HEK293T (cell line): ENCODE measurements around the gene SNAP23.

Experiments used
- CTCF ChIA-PET: fragments of 350-600 bp; formaldehyde crosslinking; extraction: SDS; loops from one replicate; lab custom pipeline; 2021; ENCODE audit warnings: antibody characterized with exemption, inconsistent platforms; lab: Yijun Ruan, JAX
- POLR2A ChIA-PET: fragments of 350-600 bp; formaldehyde crosslinking; extraction: SDS; loops from one replicate; lab custom pipeline; 2020; ENCODE audit warnings: antibody characterized with exemption, inconsistent platforms; lab: Yijun Ruan, JAX
- DNase-seq: peaks from one replicate; pipeline ENCODE4 v3.0.0; 2012; ENCODE audit warnings: mixed read lengths; ENCODE audit errors: extremely low spot score
- ARNT ChIP-seq: fragments of 450-650 bp; IDR thresholded peaks from 2 replicates; pipeline ENCODE4 v1.6.1; 2017; ENCODE audit warnings: mild to moderate bottlenecking
- BHLHE40 ChIP-seq: fragments of 450-650 bp; IDR thresholded peaks from 2 replicates; pipeline ENCODE4 v1.6.1; 2016; ENCODE audit warnings: mild to moderate bottlenecking, moderate library complexity, borderline replicate concordance
- CTBP1 ChIP-seq: fragments of 450-650 bp; IDR thresholded peaks from 2 replicates; pipeline ENCODE4 v1.6.1; 2016; ENCODE audit warnings: borderline replicate concordance
- ELF4 ChIP-seq: fragments of 450-650 bp; IDR thresholded peaks from 2 replicates; pipeline ENCODE4 v1.6.1; 2017; ENCODE audit warnings: antibody characterized with exemption
- FOXA1 ChIP-seq: fragments of 450-650 bp; IDR thresholded peaks from 2 replicates; pipeline ENCODE4 v1.6.1; 2016; ENCODE audit warnings: mild to moderate bottlenecking
- FOXK2 ChIP-seq: fragments of 450-650 bp; IDR thresholded peaks from 2 replicates; pipeline ENCODE4 v1.6.1; 2016; ENCODE audit warnings: mild to moderate bottlenecking
- FOXM1 ChIP-seq: fragments of 450-650 bp; IDR thresholded peaks from 2 replicates; pipeline ENCODE4 v1.6.1; 2017; ENCODE audit warnings: mild to moderate bottlenecking, borderline replicate concordance
- HDGF ChIP-seq: fragments of 450-650 bp; IDR thresholded peaks from 2 replicates; pipeline ENCODE4 v1.6.1; 2017; ENCODE audit warnings: antibody characterized with exemption, borderline replicate concordance
- L3MBTL2 ChIP-seq: fragments of 450-650 bp; conservative IDR thresholded peaks from 2 replicates; pipeline ENCODE4 v1.6.1; 2016; ENCODE audit warnings: mild to moderate bottlenecking
- LEF1 ChIP-seq: fragments of 450-650 bp; IDR thresholded peaks from 2 replicates; pipeline ENCODE4 v1.6.1; 2017; ENCODE audit warnings: mild to moderate bottlenecking, borderline replicate concordance
- NFRKB ChIP-seq: fragments of 450-650 bp; IDR thresholded peaks from 2 replicates; pipeline ENCODE4 v1.6.1; 2016; ENCODE audit warnings: mild to moderate bottlenecking, moderate library complexity
- PKNOX1 ChIP-seq: fragments of 450-650 bp; IDR thresholded peaks from 2 replicates; pipeline ENCODE4 v1.6.1; 2016
- SP1 ChIP-seq: fragments of 450-650 bp; IDR thresholded peaks from 2 replicates; pipeline ENCODE4 v1.6.1; 2017
- SUZ12 ChIP-seq: fragments of 450-650 bp; IDR thresholded peaks from 2 replicates; pipeline ENCODE4 v1.6.1; 2016; ENCODE audit warnings: mild to moderate bottlenecking
- TARDBP ChIP-seq: fragments of 450-650 bp; IDR thresholded peaks from 2 replicates; pipeline ENCODE4 v1.6.1; 2016
- ZNF384 ChIP-seq: fragments of 450-650 bp; IDR thresholded peaks from 2 replicates; pipeline ENCODE4 v1.6.1; 2016

SNAP23 gene

DNA sequence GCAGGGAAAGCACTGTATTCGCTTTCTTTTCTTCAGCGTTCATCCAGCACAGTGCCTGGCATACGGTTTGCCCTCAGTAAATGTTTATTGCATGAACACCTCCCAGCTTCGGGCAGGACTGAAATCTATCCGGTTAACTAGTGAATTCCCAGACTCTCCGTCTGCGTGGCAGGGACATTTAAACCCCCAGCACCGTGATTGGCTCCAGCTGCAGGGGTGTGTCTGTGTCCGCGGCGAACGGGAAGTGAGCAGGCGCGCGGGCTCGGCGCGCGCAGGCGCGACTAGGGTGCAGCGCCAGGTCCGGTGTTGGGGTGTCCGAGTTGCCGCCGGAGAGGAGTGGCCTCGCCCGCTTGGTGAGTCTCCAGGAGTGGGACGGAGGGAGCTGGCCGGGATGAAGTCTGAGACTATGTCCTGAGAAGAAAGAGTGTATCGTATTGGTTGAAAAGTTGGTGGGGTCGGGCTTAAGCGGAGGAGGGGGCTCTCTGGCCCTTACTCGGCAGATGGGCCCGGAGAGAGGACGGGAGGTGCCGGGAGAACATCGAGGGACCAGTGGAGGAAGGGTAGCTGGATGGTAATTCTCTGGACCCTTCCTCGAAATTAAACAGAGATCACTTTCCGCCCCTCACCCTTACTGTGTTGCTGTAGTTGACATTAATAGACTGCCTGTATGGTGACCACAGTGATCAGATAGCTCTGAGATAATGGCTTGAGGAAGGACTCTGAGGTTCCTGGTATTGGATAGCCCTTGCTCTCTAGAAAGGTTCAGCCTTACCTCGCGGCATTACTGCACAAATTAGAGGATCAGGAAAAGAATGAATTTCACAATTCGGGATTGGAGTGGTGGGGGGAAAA is at the start of gene SNAP23:
SNAP23 (plus strand) TSS at position 274 of the 852 bp plus-strand sequence. CDS start 16,213 bp downstream, outside the sequence.
- ChIA-PET CTCF (no interaction called here), POLR2A (interaction anchor here (0.7 to 2.0 kb wide), 6 partner anchors 9 to 86 kb away, joined by 3 to 11 read pairs (median 4); partner anchors contain the start of genes HAUS2 and LRRC57)
- DNase-seq, result peak; percentile 80
- TF ChIP-seq SP1, result no peak
- peak; percentile 38; the same call in 1 of the 2 replicates for TF ChIP-seq L3MBTL2

DNA sequence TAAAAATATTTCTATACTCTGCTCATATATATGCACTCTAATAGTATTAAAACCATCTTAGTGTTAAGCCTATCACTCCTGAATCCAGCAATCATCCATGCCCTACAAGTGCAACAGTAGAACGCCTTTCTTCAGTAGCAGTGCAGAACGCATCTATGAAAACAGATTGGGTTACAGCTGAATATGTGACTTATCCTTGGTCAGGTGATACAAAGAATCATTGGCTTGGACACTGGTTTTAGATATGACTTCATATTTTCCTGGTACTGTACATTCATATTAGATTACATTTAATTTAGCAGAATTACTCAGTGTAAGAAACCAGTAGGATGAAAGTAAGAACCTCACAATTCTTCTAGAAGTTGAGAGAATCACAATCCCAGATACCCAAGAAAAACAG is 47.8 kb upstream of the SNAP23 start:
- POLR2A ChIA-PET, result no interaction called here
- no peak for DNase-seq
- TF ChIP-seq CTBP1 (no peak), NFRKB (no peak), TARDBP (no peak), L3MBTL2 (no peak), ARNT (no peak)
- CTCF ChIA-PET, result no interaction called here

GRCh38 chr15:42448281-42448680 is 47.2 kb upstream of the SNAP23 start:
- ChIA-PET CTCF (no interaction called here), POLR2A (no interaction called here)
- DNase-seq, result no peak
- no peak for TF ChIP-seq FOXK2
- TF ChIP-seq BHLHE40, result no peak
- no peak for TF ChIP-seq HDGF
- no peak for TF ChIP-seq CTBP1
- TF ChIP-seq ZNF384, result no peak
- TF ChIP-seq SUZ12, result no peak
- no peak for TF ChIP-seq FOXA1
- no peak for TF ChIP-seq LEF1
- no peak for TF ChIP-seq FOXM1
- TF ChIP-seq PKNOX1, result no peak
- TF ChIP-seq ARNT, result no peak
- no peak for TF ChIP-seq ELF4
- TF ChIP-seq SP1, result no peak
- TF ChIP-seq NFRKB, result no peak
- no peak for TF ChIP-seq TARDBP
- no peak for TF ChIP-seq L3MBTL2

DNA sequence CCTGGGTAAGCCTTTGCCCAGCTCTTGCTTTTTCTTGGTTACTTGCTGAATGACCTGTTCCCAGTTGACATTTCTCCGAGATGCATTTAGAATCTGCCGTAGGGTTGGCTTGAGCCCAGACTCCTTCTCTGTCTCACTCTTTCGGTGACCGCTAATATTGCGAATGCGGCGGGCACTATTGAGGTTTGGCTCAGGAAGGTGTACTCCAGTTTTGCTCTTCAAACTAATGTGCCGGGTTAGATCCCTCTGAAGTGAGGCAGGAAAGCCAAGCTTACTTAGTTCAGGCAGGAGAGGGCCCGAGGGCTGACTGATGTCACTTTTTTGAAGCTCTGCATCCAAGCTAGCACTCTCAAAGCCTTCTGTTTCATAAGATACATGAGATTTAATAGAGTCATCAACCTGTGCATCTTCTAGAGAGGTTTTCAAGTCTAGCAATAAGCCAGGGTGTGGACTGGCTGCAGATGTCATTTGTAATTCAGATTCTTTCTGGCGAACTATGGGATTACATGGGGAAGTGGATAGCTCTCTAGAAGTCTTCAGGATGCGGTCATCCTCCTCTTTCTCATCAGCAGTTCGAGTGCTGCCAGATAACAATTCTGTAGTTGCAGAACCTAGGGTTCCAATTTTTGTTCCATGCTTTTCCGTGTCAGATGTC is 45.5 kb upstream of the SNAP23 start:
- no peak for TF ChIP-seq FOXA1
- TF ChIP-seq ELF4, result no peak
- TF ChIP-seq HDGF, result no peak
- TF ChIP-seq PKNOX1, result no peak
- TF ChIP-seq FOXK2, result no peak
- TF ChIP-seq TARDBP, result no peak
- no peak for TF ChIP-seq CTBP1
- no peak for TF ChIP-seq NFRKB
- no peak for TF ChIP-seq FOXM1
- no peak for TF ChIP-seq ZNF384
- TF ChIP-seq SP1, result no peak
- no peak for TF ChIP-seq SUZ12
- TF ChIP-seq ARNT, result no peak
- TF ChIP-seq BHLHE40, result no peak
- TF ChIP-seq LEF1, result no peak
- no peak for TF ChIP-seq L3MBTL2
- POLR2A ChIA-PET, result no interaction called here
- CTCF ChIA-PET, result no interaction called here
- no peak for DNase-seq

DNA sequence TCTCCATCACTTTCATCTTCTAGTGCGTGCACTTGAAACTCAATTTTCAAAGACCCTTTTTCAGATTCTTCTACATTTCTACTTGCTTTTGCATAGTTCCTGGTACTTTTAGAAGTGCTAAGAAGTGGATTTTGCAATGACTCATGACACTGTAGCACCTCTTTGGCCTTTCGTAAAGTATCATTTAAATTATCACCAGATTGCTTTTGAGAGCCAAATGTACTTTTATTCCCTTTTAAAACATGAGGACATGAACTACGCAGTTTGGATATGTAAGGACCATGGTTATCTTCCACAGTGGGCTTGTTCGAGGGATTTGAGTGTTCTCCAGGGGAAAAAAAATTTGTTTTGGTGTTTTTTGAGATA is 45.0 kb upstream of the SNAP23 start:
- CTCF ChIA-PET, result no interaction called here

GRCh38 chr15:42453826-42454225 is 41.6 kb upstream of the SNAP23 start:
- POLR2A ChIA-PET, result no interaction called here
- DNase-seq, result no peak
- CTCF ChIA-PET, result no interaction called here
- TF ChIP-seq SUZ12, result no peak
- TF ChIP-seq ARNT, result no peak
- TF ChIP-seq L3MBTL2, result no peak
- TF ChIP-seq TARDBP, result no peak
- TF ChIP-seq NFRKB, result no peak
- no peak for TF ChIP-seq SP1

More for the DNA sequence above, 45.0 kb upstream of the SNAP23 start:
- DNase-seq, result no peak
- POLR2A ChIA-PET, result no interaction called here
- no peak for TF ChIP-seq CTBP1
- no peak for TF ChIP-seq ELF4
- TF ChIP-seq FOXK2, result no peak
- no peak for TF ChIP-seq ARNT
- no peak for TF ChIP-seq FOXA1
- no peak for TF ChIP-seq HDGF
- TF ChIP-seq ZNF384, result no peak
- TF ChIP-seq LEF1, result no peak
- TF ChIP-seq TARDBP, result no peak
